Ishikawa (cell line): ENCODE results near the gene DIRAS2.

Experiments
- CEBPB ChIP-seq: IDR thresholded peaks from 2 replicates; pipeline ENCODE4 v1.6.1; 2012
- EP300 ChIP-seq: IDR thresholded peaks from 2 replicates; pipeline ENCODE4 v1.6.1; 2012; ENCODE audit warnings: borderline replicate concordance
- FOXM1 ChIP-seq: IDR thresholded peaks from 2 replicates; pipeline ENCODE4 v1.6.1; 2012; ENCODE audit warnings: low read depth, borderline replicate concordance
- MAX ChIP-seq: IDR thresholded peaks from 2 replicates; pipeline ENCODE4 v1.6.1; 2012
- NFIC ChIP-seq: IDR thresholded peaks from 2 replicates; pipeline ENCODE4 v1.6.1; 2012
- RAD21 ChIP-seq: IDR thresholded peaks from 2 replicates; pipeline ENCODE4 v1.6.1; 2012; ENCODE audit warnings: low read depth
- TAF1 ChIP-seq: IDR thresholded peaks from 2 replicates; pipeline ENCODE4 v1.6.1; 2012; ENCODE audit warnings: low read depth, mild to moderate bottlenecking
- TCF12 ChIP-seq: IDR thresholded peaks from 2 replicates; pipeline ENCODE4 v1.6.1; 2012; ENCODE audit warnings: low read depth
- TEAD4 ChIP-seq: IDR thresholded peaks from 2 replicates; pipeline ENCODE4 v1.6.1; 2012
- USF1 ChIP-seq: IDR thresholded peaks from 2 replicates; pipeline ENCODE4 v1.6.1; 2012
- YY1 ChIP-seq: IDR thresholded peaks from 2 replicates; pipeline ENCODE4 v1.6.1; 2012; ENCODE audit warnings: low read depth

- TF ChIP-seq TAF1 (no peak), EP300 (no peak), RAD21 (no peak), FOXM1 (no peak), TEAD4 (no peak), USF1 (no peak), TCF12 (no peak), MAX (no peak), CEBPB (no peak), NFIC (no peak), YY1 (no peak)
These were observed 29.1 kb downstream of the DIRAS2 start for GRCh38 chr9:90613502-90613901.
